HG03108 (cell line): Measurements from ENCODE around the gene TLK2.
"Not testable (repeated sequence)": the region's sequence is repeated elsewhere in the genome, so short reads cannot be mapped to it uniquely, and the experiment has no call there.

ENCODE experiments used
- ATAC-seq: cut with Tn5 transposase; IDR thresholded peaks from one replicate; pipeline ENCODE4 v1.9.1; 2021; ENCODE audit warnings: moderate library complexity; ENCODE audit not compliant: unreplicated experiment

TLK2 gene

GRCh38 chr17:62479639-62480258, 1.1 kb downstream of the TLK2 start:
- not testable (repeated sequence) for ATAC-seq

GRCh38 chr17:62482553-62482952, 3.9 kb downstream of the TLK2 start:
- not testable (repeated sequence) for ATAC-seq

- ATAC-seq = not testable (repeated sequence)
Measured at GRCh38 chr17:62490990-62491389, 12.4 kb downstream of the TLK2 start.

- not testable (repeated sequence) for ATAC-seq
Measured at GRCh38 chr17:62493049-62493655, 14.5 kb downstream of the TLK2 start.

GRCh38 chr17:62494073-62494472, 15.4 kb downstream of the TLK2 start:
- ATAC-seq = not testable (repeated sequence)

GRCh38 chr17:62496344-62496743, 17.7 kb downstream of the TLK2 start:
- not testable (repeated sequence) for ATAC-seq

- ATAC-seq = not testable (repeated sequence)
Measured at GRCh38 chr17:62498796-62499195, 20.2 kb downstream of the TLK2 start.

- not testable (repeated sequence) for ATAC-seq
Measured at GRCh38 chr17:62500463-62500862, 21.8 kb downstream of the TLK2 start.

GRCh38 chr17:62504857-62505256, 26.2 kb downstream of the TLK2 start:
- ATAC-seq = not testable (repeated sequence)

- ATAC-seq = peak; percentile 61
Measured at GRCh38 chr17:62507191-62507836, 28.7 kb downstream of the TLK2 start.

GRCh38 chr17:62510247-62510819, 31.7 kb downstream of the TLK2 start:
- ATAC-seq = not testable (repeated sequence)

GRCh38 chr17:62511014-62511413, 32.4 kb downstream of the TLK2 start:
- ATAC-seq = not testable (repeated sequence)

- ATAC-seq = not testable (repeated sequence)
Measured at GRCh38 chr17:62516376-62516775, 37.8 kb downstream of the TLK2 start.

- not testable (repeated sequence) for ATAC-seq
Measured at GRCh38 chr17:62521295-62521694, 42.7 kb downstream of the TLK2 start.

- ATAC-seq = not testable (repeated sequence)
Measured at GRCh38 chr17:62524077-62524476, 45.5 kb downstream of the TLK2 start.

GRCh38 chr17:62525317-62525716, 46.7 kb downstream of the TLK2 start:
- ATAC-seq = not testable (repeated sequence)

- not testable (repeated sequence) for ATAC-seq
Measured at GRCh38 chr17:62530936-62531335, 52.3 kb downstream of the TLK2 start.

- ATAC-seq = not testable (repeated sequence)
Measured at GRCh38 chr17:62536557-62536956, 57.9 kb downstream of the TLK2 start.

- ATAC-seq = not testable (repeated sequence)
Measured at GRCh38 chr17:62541073-62541472, 62.4 kb downstream of the TLK2 start.

GRCh38 chr17:62543278-62543775, 64.7 kb downstream of the TLK2 start:
- not testable (repeated sequence) for ATAC-seq

- not testable (repeated sequence) for ATAC-seq
Measured at GRCh38 chr17:62546066-62546465, 67.4 kb downstream of the TLK2 start.
